ENCODE data around the gene FIBCD1. TPM values are rescaled to one million over a fixed set of nuclear protein-coding genes. Genes with fewer than 3 reads are reported as not detected.

Gene FIBCD1
- total RNA-seq, 2 donors from 2014 or later, result 0.20 to 4.6 TPM

DNA sequence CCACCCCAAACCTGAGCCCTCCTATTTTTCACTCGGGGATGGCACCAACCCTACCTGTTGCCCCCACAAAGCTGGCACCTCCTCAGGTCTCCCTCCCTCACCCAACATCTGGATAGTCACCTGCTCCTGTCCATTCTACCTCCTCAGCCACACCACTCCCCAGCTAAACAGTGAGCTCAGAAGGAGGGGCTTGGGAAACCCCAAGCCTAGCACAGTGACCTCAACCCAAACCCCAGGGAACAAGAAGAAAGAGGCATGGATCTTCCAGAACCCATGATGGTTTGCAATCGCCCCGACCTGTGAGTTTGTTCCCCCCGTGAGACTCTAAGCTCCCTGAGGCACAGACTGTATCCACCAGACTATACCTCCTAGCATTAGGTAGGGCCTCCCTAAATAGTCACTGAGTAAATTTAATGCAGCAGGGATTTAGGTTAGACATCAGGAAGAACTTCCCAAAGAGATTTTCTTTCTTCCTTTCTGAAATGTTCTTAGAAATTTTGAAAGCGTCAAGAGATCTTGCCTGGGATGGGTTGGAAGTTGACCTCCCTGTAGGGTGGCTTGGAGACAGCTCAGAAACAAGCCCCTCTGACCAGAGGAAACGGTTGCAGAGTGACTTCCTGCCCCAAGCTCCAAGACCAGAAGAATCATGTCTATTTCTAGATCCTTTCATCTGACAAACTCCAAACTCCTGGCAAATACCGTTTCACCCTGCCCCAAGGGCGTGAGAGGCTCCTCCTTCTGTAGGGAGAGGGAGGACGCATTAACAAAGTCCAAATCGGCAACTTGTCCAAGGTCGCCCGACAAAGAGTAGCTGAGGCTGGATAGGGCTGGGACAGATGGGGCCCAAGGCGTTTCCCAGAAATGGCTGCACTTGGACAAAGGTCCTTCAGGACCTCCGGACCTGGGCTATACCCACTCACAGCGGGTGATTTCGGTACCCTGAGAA lies 4.1 kb downstream of the FIBCD1 start:
- no peaks in the 10 kb centered on the region for H3K9me3 ChIP-seq
- H3K4me3 ChIP-seq, result no peak overlapping the region
- DNase-seq (ENCODE audit: low spot score), result no peak
- TF ChIP-seq, protein P1, sequence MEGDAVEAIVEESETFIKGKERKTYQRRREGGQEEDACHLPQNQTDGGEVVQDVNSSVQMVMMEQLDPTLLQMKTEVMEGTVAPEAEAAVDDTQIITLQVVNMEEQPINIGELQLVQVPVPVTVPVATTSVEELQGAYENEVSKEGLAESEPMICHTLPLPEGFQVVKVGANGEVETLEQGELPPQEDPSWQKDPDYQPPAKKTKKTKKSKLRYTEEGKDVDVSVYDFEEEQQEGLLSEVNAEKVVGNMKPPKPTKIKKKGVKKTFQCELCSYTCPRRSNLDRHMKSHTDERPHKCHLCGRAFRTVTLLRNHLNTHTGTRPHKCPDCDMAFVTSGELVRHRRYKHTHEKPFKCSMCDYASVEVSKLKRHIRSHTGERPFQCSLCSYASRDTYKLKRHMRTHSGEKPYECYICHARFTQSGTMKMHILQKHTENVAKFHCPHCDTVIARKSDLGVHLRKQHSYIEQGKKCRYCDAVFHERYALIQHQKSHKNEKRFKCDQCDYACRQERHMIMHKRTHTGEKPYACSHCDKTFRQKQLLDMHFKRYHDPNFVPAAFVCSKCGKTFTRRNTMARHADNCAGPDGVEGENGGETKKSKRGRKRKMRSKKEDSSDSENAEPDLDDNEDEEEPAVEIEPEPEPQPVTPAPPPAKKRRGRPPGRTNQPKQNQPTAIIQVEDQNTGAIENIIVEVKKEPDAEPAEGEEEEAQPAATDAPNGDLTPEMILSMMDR (IDR thresholded peaks at IDR 0.05), result no peak
- peaks cover 0 to 61% of the 10 kb centered on the region in 2 donors for H3K4me1 ChIP-seq
- H3K36me3 ChIP-seq, result no peaks in the 10 kb centered on the region
- H3K27ac ChIP-seq, result no peak overlapping the region
- peaks cover 8 to 30% of the 10 kb centered on the region in 2 donors for H3K27me3 ChIP-seq

DNA sequence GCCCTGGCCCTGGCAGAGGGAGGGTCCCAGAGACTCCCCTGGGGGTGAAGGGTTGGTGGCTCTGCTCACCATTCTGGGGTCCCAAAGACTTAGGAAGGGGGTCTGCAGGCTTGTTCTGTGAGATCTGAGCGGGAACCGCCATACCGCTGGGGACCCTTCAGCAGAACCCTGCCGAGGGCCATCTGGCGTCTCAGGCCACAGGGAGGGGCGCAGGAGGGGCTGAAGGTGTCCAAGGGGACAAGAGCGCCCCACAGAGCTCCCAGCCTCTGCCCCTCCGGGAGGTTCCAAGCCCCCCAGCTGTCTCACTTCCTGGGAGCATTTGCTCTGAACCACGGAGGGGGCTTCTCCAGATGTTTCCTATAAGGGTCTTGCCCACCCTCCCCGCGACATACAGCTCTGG lies 4.8 kb downstream of the FIBCD1 start:
- TF ChIP-seq, protein P1 (IDR thresholded peaks at IDR 0.05), result no peak
- DNase-seq (ENCODE audit: low spot score), result no peak
- Histone ChIP-seq H3K36me3 (no peaks in the 10 kb centered on the region), H3K4me1 (peaks cover 0 to 59% of the 10 kb centered on the region in 2 donors), H3K4me3 (no peak overlapping the region), H3K27me3 (peaks cover 8 to 27% of the 10 kb centered on the region in 2 donors), H3K9me3 (no peaks in the 10 kb centered on the region), H3K27ac (no peak overlapping the region)

DNA sequence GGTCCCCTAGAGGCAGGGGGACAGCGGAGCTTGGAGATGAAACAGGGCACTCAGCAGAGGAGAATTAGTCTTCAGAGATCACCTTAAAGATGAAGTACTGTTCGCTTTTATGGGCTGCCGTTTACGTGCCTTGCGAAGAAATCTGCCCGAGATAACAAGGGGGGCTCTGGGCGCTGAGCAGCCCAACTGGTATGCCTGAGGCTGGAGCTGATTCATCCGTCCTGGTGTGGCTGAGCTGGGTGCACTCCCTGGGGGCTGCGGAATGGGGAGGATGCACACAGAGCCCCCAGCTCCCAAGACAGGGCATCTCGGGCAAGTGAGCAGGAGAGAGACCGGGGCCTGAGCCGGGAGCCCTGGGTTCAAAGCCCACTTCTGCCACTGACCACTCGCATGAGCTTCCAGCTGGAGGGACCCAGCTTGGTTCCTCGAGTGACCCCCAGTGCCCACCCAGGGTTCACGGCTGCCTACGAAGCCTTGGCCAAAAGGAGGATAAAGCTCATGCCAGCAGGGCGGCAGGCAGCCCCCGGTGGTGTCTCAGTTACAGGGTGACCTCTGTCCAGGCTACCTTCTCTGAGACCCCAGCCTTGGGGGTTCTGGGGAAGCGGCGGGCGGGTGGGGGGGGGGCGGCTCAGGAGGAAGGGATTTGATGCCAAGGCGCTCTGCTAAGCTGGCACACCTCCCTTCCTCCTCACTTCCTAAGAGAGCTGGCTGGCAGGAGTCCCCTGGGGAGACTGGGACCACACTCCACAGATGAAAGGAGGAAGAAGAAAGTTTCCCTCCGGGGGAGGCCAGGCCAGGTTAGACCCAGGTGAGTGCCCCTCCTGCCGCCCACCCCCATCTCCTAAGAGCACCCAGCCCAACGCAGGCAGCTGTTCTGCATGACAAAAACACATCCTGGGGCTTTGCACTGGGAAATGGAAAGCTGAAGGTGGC lies 5.7 kb downstream of the FIBCD1 start:
- TF ChIP-seq, protein P1 (IDR thresholded peaks at IDR 0.05), result no peak
- peak overlapping the region; percentile 74 to 77 for H3K27ac ChIP-seq
- H3K36me3 ChIP-seq, result no peaks in the 10 kb centered on the region
- no peak for DNase-seq (ENCODE audit: low spot score)
- H3K9me3 ChIP-seq, result no peaks in the 10 kb centered on the region
- peaks cover 0 to 58% of the 10 kb centered on the region in 2 donors for H3K4me1 ChIP-seq
- peaks cover 2 to 24% of the 10 kb centered on the region in 2 donors for H3K27me3 ChIP-seq
- peak overlapping the region in 1 of 2 donors; percentile 4 for H3K4me3 ChIP-seq

DNA sequence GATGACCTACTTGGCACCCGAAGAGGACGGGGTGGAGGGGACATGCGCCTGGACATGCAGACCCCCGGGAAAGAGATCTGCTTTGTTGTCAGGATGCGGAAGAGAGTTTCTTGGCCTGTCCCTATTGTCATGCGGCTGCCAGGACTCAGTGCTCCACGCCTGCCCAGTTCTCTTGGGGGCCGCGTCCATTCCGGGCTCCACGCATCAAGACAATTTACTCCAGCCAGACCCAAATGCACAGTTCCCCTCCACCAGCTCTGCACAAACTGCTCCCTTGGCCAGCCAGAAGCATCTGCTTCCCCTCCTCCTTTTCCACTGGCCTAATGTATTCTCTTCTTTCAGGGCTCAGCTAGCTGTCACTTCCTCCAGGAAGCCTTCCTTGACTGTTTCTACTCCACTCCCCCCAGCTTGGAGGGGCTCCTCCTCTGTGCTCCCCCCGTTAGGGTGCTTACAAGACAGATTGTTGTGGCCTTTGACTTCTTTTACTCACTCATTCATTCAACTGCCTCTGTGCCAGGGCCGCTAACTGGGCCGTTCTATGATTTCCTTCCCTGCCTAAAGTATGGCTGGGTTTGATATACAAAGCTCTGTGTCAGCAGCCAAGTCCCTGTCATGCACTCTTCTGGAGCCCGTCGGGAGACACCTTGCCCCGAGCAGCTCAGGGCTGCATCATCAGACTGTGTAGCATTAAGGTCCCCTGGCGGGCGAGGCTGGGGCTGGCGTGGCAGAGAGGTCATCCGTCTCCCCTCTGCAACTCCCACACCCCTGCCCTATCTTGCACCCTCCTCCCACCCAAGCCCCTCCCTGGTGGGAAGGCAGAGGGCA lies 6.6 kb downstream of the FIBCD1 start:
- Histone ChIP-seq H3K9me3 (no peaks in the 10 kb centered on the region), H3K27ac (peak overlapping the region; percentile 74 to 77), H3K36me3 (no peaks in the 10 kb centered on the region), H3K27me3 (peaks cover under 1 to 15% of the 10 kb centered on the region in 2 donors), H3K4me1 (peaks cover 0 to 52% of the 10 kb centered on the region in 2 donors), H3K4me3 (peak overlapping the region in 1 of 2 donors; percentile 4)
- DNase-seq (ENCODE audit: low spot score), result no peak
- TF ChIP-seq, protein P1 (IDR thresholded peaks at IDR 0.05), result peak in 1 of 2 donors; percentile 55
